ENCODE data around the gene TIAM2. TPM values are rescaled to one million over a fixed set of nuclear protein-coding genes. Genes with fewer than 3 reads are reported as not detected.

TIAM2 gene
- total and polyA plus RNA-seq, 10 donors = 4.3 to 21.9 (median 12.9) TPM

DNA sequence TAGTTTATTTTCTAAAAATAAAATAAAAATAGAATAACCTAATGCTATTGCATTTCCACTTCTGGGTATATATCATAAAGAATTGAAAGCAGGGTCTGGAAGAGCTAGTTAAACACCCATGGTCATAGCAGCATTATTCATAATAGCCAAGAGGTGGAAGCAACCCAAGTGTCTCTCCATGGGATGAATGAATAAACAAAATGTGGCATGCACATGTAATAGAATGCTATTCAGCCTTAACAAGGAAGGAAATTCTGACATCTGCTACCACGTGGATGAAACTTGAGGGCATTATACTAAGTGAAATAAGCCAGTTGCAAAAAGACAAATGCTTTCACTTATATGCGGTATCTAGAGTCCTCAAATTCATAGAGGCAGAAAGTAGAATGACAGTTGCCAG is 130.8 kb downstream of the TIAM2 start:
- WGBS, 5 donors = 65 to 72% (median 66%) methylated on average over 2 of the region's 2 CpGs
- no peaks in the 10 kb centered on the region for H3K36me3 ChIP-seq

DNA sequence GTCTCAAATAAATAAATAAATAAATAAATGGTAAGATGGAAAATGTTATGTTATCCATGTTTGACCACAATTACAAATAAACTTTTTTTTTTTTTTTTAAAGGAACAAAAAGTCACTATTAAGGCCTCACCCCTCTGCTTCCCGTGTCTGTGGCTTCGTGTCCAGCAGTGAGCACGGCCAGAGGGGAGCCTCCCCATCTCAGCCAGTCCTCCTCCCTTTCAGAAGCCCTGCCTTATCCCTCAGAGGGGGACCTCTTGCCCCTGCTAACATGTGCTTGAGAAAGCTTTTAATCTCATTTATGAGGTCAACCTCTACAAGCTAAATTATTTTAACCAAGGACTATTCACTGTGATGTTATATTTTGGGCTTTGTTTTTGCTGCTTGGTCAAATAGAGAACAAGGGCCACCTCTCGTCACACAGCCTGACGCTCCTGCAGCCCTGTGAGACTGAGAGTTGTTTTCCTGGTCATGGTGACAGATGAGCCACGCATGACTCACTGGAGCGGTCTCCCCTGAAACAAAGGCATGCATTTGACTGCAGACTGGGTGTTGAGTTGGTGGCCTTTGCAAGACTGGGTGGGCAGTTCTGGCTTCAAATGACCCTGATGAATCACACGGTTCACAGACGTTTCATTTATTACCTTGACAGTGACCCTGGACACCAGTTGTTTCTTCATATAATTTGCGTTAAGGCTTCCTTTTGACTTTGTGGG is 131.8 kb downstream of the TIAM2 start:
- Histone ChIP-seq H3K9me3 (no peaks in the 10 kb centered on the region), H3K27me3 (replicated peaks in 1 of 7) (no peaks in the 10 kb centered on the region), H3K4me1 (no peaks in the 10 kb centered on the region), H3K4me3 (no peak overlapping the region), H3K36me3 (no peaks in the 10 kb centered on the region), H3K27ac (no peak overlapping the region)
- TF ChIP-seq, protein P1, sequence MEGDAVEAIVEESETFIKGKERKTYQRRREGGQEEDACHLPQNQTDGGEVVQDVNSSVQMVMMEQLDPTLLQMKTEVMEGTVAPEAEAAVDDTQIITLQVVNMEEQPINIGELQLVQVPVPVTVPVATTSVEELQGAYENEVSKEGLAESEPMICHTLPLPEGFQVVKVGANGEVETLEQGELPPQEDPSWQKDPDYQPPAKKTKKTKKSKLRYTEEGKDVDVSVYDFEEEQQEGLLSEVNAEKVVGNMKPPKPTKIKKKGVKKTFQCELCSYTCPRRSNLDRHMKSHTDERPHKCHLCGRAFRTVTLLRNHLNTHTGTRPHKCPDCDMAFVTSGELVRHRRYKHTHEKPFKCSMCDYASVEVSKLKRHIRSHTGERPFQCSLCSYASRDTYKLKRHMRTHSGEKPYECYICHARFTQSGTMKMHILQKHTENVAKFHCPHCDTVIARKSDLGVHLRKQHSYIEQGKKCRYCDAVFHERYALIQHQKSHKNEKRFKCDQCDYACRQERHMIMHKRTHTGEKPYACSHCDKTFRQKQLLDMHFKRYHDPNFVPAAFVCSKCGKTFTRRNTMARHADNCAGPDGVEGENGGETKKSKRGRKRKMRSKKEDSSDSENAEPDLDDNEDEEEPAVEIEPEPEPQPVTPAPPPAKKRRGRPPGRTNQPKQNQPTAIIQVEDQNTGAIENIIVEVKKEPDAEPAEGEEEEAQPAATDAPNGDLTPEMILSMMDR (IDR thresholded peaks at IDR 0.05 in 8 of 11, conservative IDR thresholded peaks at IDR 0.05 in 3 of 11) = no peak
- TF ChIP-seq POLR2A (IDR thresholded peaks at IDR 0.05) (no peak), POLR2AphosphoS5 (IDR thresholded peaks at IDR 0.05) (no peak)
- WGBS, 5 donors = 70 to 81% (median 80%) methylated on average over 10 of the region's 10 CpGs
- DNase-seq = no peak
- intact Hi-C loops (cut with DNase I; ENCODE audit: low total_unique reads) = no loop called here

More for the DNA sequence above, 130.8 kb downstream of the TIAM2 start:
- H3K4me3 ChIP-seq = no peak overlapping the region
- DNase-seq = no peak
- no peaks in the 10 kb centered on the region for H3K27me3 ChIP-seq (replicated peaks in 1 of 7)
- H3K27ac ChIP-seq = no peak overlapping the region
- TF ChIP-seq POLR2A (IDR thresholded peaks at IDR 0.05) (no peak), POLR2AphosphoS5 (IDR thresholded peaks at IDR 0.05) (no peak)
- TF ChIP-seq, protein P1 (IDR thresholded peaks at IDR 0.05 in 8 of 11, conservative IDR thresholded peaks at IDR 0.05 in 3 of 11) = no peak
- intact Hi-C loops (cut with DNase I; ENCODE audit: low total_unique reads) = no loop called here
- H3K9me3 ChIP-seq = no peaks in the 10 kb centered on the region
- H3K4me1 ChIP-seq = no peaks in the 10 kb centered on the region

- Histone ChIP-seq H3K4me3 (no peak overlapping the region), H3K27ac (no peak overlapping the region), H3K36me3 (no peaks in the 10 kb centered on the region), H3K9me3 (no peaks in the 10 kb centered on the region), H3K27me3 (replicated peaks in 1 of 7) (no peaks in the 10 kb centered on the region), H3K4me1 (no peaks in the 10 kb centered on the region)
- no peak for TF ChIP-seq POLR2AphosphoS5 (IDR thresholded peaks at IDR 0.05)
- TF ChIP-seq, protein P1 (IDR thresholded peaks at IDR 0.05 in 8 of 11, conservative IDR thresholded peaks at IDR 0.05 in 3 of 11) = no peak
- TF ChIP-seq POLR2A (IDR thresholded peaks at IDR 0.05) = no peak
- intact Hi-C loops (cut with DNase I; ENCODE audit: low total_unique reads) = no loop called here
- DNase-seq = no peak
- 81 to 91% (median 88%) methylated on average over 4 of the region's 4 CpGs for WGBS, 5 donors
These were observed 133.9 kb downstream of the TIAM2 start for GRCh38 chr6:155128977-155129376.

DNA sequence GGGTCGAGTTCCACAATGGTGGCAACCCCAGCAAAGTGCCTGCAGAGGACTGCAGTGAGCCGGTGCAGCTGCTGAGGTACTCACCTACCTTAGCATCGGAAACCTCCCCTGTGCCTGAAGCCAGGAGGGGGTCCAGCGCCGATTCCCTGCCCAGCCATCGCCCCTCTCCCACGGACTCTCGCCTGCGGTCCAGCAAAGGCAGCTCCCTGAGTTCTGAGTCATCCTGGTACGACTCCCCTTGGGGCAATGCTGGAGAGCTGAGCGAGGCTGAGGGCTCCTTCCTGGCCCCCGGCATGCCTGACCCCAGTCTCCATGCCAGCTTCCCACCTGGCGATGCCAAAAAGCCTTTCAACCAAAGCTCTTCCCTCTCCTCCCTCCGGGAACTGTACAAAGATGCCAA is 134.6 kb downstream of the TIAM2 start:
- H3K9me3 ChIP-seq = no peaks in the 10 kb centered on the region
- no peaks in the 10 kb centered on the region for H3K4me1 ChIP-seq
- no peak overlapping the region for H3K27ac ChIP-seq
- no peak for DNase-seq
- intact Hi-C loops (cut with DNase I; ENCODE audit: low total_unique reads) = no loop called here
- no peak overlapping the region for H3K4me3 ChIP-seq
- TF ChIP-seq POLR2AphosphoS5 (IDR thresholded peaks at IDR 0.05) (no peak), POLR2A (IDR thresholded peaks at IDR 0.05) (no peak)
- TF ChIP-seq, protein P1 (IDR thresholded peaks at IDR 0.05 in 8 of 11, conservative IDR thresholded peaks at IDR 0.05 in 3 of 11) = no peak
- no peaks in the 10 kb centered on the region for H3K27me3 ChIP-seq (replicated peaks in 1 of 7)
- 93 to 100% (median 95%) methylated on average over 10 to 14 of the region's 14 CpGs for WGBS, 5 donors
- H3K36me3 ChIP-seq = no peaks in the 10 kb centered on the region

Measured in spleen (tissue), 11 donors.